GM18520 (cell line): ENCODE measurements around the gene MAP3K2.
"Not testable (repeated sequence)": the region's sequence is repeated elsewhere in the genome, so short reads cannot be mapped to it uniquely, and the experiment has no call there.

ENCODE experiments used
- ATAC-seq: cut with Tn5 transposase; IDR thresholded peaks from one replicate; pipeline ENCODE4 v1.9.1; 2021; ENCODE audit not compliant: unreplicated experiment

The MAP3K2 gene

GRCh38 chr2:127353873-127354676 is 33.7 kb downstream of the MAP3K2 start:
- ATAC-seq = not testable (repeated sequence)

GRCh38 chr2:127353223-127353622 is 34.6 kb downstream of the MAP3K2 start:
- ATAC-seq = not testable (repeated sequence)

GRCh38 chr2:127351603-127352002 is 36.2 kb downstream of the MAP3K2 start:
- no peak for ATAC-seq

- ATAC-seq = no peak
Measured at GRCh38 chr2:127348426-127349000, 39.3 kb downstream of the MAP3K2 start.

- no peak for ATAC-seq
Measured at GRCh38 chr2:127347734-127348392, 39.9 kb downstream of the MAP3K2 start.

- no peak for ATAC-seq
Measured at GRCh38 chr2:127347015-127347414, 40.8 kb downstream of the MAP3K2 start.

- no peak for ATAC-seq
Measured at GRCh38 chr2:127343277-127343676, 44.5 kb downstream of the MAP3K2 start.

GRCh38 chr2:127342101-127342500 is 45.7 kb downstream of the MAP3K2 start:
- ATAC-seq = no peak

GRCh38 chr2:127332335-127332734 is 55.4 kb downstream of the MAP3K2 start:
- ATAC-seq = no peak

GRCh38 chr2:127330753-127331152 is 57.0 kb downstream of the MAP3K2 start:
- ATAC-seq = peak; percentile 65

- no peak for ATAC-seq
Measured at GRCh38 chr2:127326289-127326945, 61.4 kb downstream of the MAP3K2 start.

- no peak for ATAC-seq
Measured at GRCh38 chr2:127324635-127325034, 63.1 kb downstream of the MAP3K2 start.

GRCh38 chr2:127321303-127321702 is 66.5 kb downstream of the MAP3K2 start:
- no peak for ATAC-seq

GRCh38 chr2:127320586-127321275 is 67.0 kb downstream of the MAP3K2 start:
- ATAC-seq = no peak

- no peak for ATAC-seq
Measured at GRCh38 chr2:127320067-127320466, 67.7 kb downstream of the MAP3K2 start.

- ATAC-seq = no peak
Measured at GRCh38 chr2:127314193-127314988, 73.4 kb downstream of the MAP3K2 start.

GRCh38 chr2:127313406-127313805 is 74.4 kb downstream of the MAP3K2 start:
- ATAC-seq = peak; percentile 99

GRCh38 chr2:127310980-127311379 is 76.8 kb downstream of the MAP3K2 start:
- ATAC-seq = no peak

- no peak for ATAC-seq
Measured at GRCh38 chr2:127309468-127309867, 78.3 kb downstream of the MAP3K2 start.

GRCh38 chr2:127308586-127309138 is 79.1 kb downstream of the MAP3K2 start:
- ATAC-seq = no peak
